Measurements from ENCODE around the gene MYBPC2. TPM values are rescaled to one million over a fixed set of nuclear protein-coding genes. Genes with fewer than 3 reads are reported as not detected.
"Not testable (repeated sequence)": the region's sequence is repeated elsewhere in the genome, so short reads cannot be mapped to it uniquely, and the experiment has no call there.

Gene MYBPC2
- total RNA-seq, 2 experiments from 2014 or later = 0.08 TPM; not detected in 1

DNA sequence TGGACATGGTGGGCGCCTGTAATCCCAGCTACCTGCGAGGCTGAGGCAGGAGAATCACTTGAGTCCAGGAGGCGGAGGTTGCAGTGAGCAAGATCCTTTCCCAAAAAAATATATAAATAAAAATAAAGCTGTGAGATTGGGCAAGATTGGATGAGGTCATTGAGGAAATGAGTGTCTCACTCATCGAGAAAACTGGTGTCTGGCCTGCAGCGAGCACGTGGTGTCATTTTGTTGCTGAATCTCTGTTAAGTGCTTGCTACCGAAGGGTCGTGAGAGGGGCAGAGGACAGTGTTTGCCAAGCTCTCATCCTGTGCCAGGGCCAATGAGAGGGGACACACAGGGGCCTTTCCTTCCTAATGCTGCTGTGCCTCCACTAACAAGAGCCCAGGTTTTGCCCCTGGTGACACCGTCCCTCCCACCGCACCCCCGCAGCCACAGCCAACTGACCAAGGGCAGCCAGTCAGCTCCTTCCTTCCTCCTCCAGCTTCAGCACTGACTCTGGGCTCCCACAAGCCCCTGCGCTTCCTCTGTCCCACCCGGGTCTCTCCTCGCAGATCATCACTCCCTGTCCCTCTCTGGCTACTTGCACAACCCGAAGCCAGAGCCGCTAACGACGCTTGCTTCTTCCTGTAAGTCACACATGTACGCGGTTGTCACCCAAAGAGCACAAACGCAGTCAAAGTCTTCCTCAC lies 45.4 kb upstream of the MYBPC2 start:
- Mint-ChIP-seq H3K27me3 (peaks cover 6% of the 10 kb centered on the region), H3K9me3 (no peaks in the 10 kb centered on the region), H3K36me3 (ENCODE audit: low read depth) (peaks cover 40% of the 10 kb centered on the region), H3K4me1 (ENCODE audit: low read depth) (peaks cover 32% of the 10 kb centered on the region), H3K4me3 (peak overlapping the region; percentile 60), H3K27ac (peak overlapping the region; percentile 42)
- CTCF ChIA-PET = no interaction called here
- Histone ChIP-seq H3K4me1 (ENCODE audit: insufficient read depth, low read length) (peaks cover 19% of the 10 kb centered on the region), H3K4me3 (ENCODE audit: low read length) (no peak overlapping the region), H3K36me3 (ENCODE audit: insufficient read depth, low read length) (peaks cover 12% of the 10 kb centered on the region), H3K9me3 (ENCODE audit: control insufficient read depth in 1 of 2, insufficient read depth in 1 of 2, low read length in 2 of 2) (no peaks in the 10 kb centered on the region), H3K27me3 (ENCODE audit: control insufficient read depth in 1 of 2, insufficient read depth in 2 of 2, low read length in 2 of 2) (no peaks in the 10 kb centered on the region), H3K27ac (ENCODE audit: low read depth in 1 of 2, low read length in 2 of 2) (no peak overlapping the region)
- DNase-seq (peak in 2 of 14 experiments; percentile 44 to 57), ATAC-seq (ENCODE audit: poor library complexity) (no peak)
- POLR2A ChIA-PET = no interaction called here
- intact Hi-C loops (cut with DNase I, micrococcal nuclease) = no loop called here
- no peak for TF ChIP-seq CTCF (IDR thresholded peaks at IDR 0.05)

DNA sequence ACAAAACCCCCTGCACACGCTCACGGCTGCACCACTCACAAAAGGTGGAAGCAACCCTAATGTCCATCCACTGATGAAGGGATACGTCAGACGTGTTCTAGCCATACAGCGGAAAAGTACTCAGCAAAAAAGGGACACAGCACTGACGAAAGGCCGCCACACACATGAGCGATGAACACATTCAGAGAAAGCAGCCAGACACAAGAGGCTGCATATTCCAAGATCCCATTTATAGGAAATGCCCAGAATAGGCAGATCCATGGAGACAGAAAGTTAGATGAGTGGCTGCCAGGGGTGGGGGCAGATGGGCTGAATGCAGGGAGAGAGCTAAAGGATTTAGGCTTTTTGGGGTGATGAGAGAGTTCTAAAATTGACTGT lies 44.8 kb upstream of the MYBPC2 start:
- H3K27me3 Mint-ChIP-seq = peaks cover 6% of the 10 kb centered on the region
- peak overlapping the region; percentile 60 for H3K4me3 Mint-ChIP-seq
- H3K27ac Mint-ChIP-seq = peak overlapping the region; percentile 42
- ChIA-PET POLR2A (no interaction called here), CTCF (no interaction called here)
- H3K4me1 Mint-ChIP-seq (ENCODE audit: low read depth) = peaks cover 32% of the 10 kb centered on the region
- peaks cover 36% of the 10 kb centered on the region for H3K36me3 Mint-ChIP-seq (ENCODE audit: low read depth)
- peaks cover 7% of the 10 kb centered on the region for H3K36me3 ChIP-seq (ENCODE audit: insufficient read depth, low read length)
- H3K27ac ChIP-seq (ENCODE audit: low read depth in 1 of 2, low read length in 2 of 2) = no peak overlapping the region
- no peak for TF ChIP-seq CTCF (IDR thresholded peaks at IDR 0.05)
- no peaks in the 10 kb centered on the region for H3K27me3 ChIP-seq (ENCODE audit: control insufficient read depth in 1 of 2, insufficient read depth in 2 of 2, low read length in 2 of 2)
- H3K4me3 ChIP-seq (ENCODE audit: low read length) = no peak overlapping the region
- H3K9me3 Mint-ChIP-seq = no peaks in the 10 kb centered on the region
- no peaks in the 10 kb centered on the region for H3K9me3 ChIP-seq (ENCODE audit: control insufficient read depth in 1 of 2, insufficient read depth in 1 of 2, low read length in 2 of 2)
- ATAC-seq (ENCODE audit: poor library complexity) = no peak
- peaks cover 19% of the 10 kb centered on the region for H3K4me1 ChIP-seq (ENCODE audit: insufficient read depth, low read length)
- intact Hi-C loops (cut with DNase I, micrococcal nuclease) = no loop called here
- no peak for DNase-seq

DNA sequence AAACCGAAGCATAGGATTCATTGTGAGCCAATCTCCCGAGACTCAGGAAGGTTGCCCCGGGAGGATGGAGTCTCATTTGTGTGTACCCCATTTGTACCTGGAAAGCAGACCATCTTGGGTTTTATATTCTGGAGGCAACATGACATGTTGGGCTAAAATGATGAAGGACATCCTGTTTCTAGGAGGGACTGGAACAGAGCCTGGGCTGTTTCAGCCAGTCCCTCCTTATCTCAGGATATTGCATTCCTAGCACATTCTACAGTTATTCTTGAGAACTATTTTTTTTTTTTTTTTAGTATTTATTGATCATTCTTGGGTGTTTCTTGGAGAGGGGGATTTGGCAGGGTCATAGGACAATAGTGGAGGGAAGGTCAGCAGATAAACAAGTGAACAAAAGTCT lies 42.4 kb upstream of the MYBPC2 start:
- peaks cover 25% of the 10 kb centered on the region for H3K36me3 Mint-ChIP-seq (ENCODE audit: low read depth)
- H3K4me1 Mint-ChIP-seq (ENCODE audit: low read depth); H3K36me3 ChIP-seq (ENCODE audit: insufficient read depth, low read length); H3K4me3 Mint-ChIP-seq; H3K9me3 ChIP-seq (ENCODE audit: control insufficient read depth in 1 of 2, insufficient read depth in 1 of 2, low read length in 2 of 2); POLR2A ChIA-PET; H3K4me3 ChIP-seq (ENCODE audit: low read length); CTCF ChIA-PET; DNase-seq; ATAC-seq (ENCODE audit: poor library complexity); H3K27me3 ChIP-seq (ENCODE audit: control insufficient read depth in 1 of 2, insufficient read depth in 2 of 2, low read length in 2 of 2); intact Hi-C loops (cut with DNase I, micrococcal nuclease); H3K27me3 Mint-ChIP-seq; H3K27ac Mint-ChIP-seq; H3K9me3 Mint-ChIP-seq; H3K27ac ChIP-seq (ENCODE audit: low read depth in 1 of 2, low read length in 2 of 2); H3K4me1 ChIP-seq (ENCODE audit: insufficient read depth, low read length): not testable (repeated sequence)

DNA sequence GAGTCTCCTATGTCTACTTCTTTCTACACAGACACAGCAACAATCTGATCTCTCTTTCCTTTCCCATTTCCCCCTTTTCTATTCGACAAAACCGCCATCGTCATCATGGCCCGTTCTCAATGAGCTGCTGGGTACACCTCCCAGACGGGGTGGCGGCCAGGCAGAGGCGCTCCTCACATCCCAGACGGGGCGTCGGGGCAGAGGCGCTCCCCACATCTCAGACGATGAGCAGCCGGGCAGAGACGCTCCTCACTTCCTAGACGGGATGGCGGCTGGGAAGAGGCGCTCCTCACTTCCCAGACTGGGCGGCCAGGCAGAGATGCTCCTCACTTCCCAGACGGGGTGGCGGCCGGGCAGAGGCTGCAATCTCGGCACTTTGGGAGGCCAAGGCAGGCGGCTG lies 41.7 kb upstream of the MYBPC2 start:
- H3K27ac Mint-ChIP-seq; H3K4me1 Mint-ChIP-seq (ENCODE audit: low read depth); ATAC-seq (ENCODE audit: poor library complexity); H3K27me3 Mint-ChIP-seq; H3K27ac ChIP-seq (ENCODE audit: low read depth in 1 of 2, low read length in 2 of 2); H3K9me3 ChIP-seq (ENCODE audit: control insufficient read depth in 1 of 2, insufficient read depth in 1 of 2, low read length in 2 of 2); H3K36me3 ChIP-seq (ENCODE audit: insufficient read depth, low read length); DNase-seq; H3K4me1 ChIP-seq (ENCODE audit: insufficient read depth, low read length); H3K27me3 ChIP-seq (ENCODE audit: control insufficient read depth in 1 of 2, insufficient read depth in 2 of 2, low read length in 2 of 2); H3K9me3 Mint-ChIP-seq; POLR2A ChIA-PET; H3K4me3 ChIP-seq (ENCODE audit: low read length); intact Hi-C loops (cut with DNase I, micrococcal nuclease); CTCF ChIA-PET; H3K4me3 Mint-ChIP-seq: not testable (repeated sequence)
- H3K36me3 Mint-ChIP-seq (ENCODE audit: low read depth) = peaks cover 29% of the 10 kb centered on the region
